Kidney (tissue), 14 donors: ENCODE measurements around the gene KRTAP29-1. TPM values are rescaled to one million over a fixed set of nuclear protein-coding genes. Genes with fewer than 3 reads are reported as not detected.

Source experiments
- DNase-seq, 5 donors: peaks; one replicate each; pipeline ENCODE4 v3.0.0-alpha.2; 2013 to 2020
- FAIRE-seq: peaks from 2 replicates; lab custom pipeline; 2012; peaks lifted over from hg19 to GRCh38; lab: Jason Lieb, UNC
- H3K27ac ChIP-seq, 2 donors: one replicate each; pipeline ENCODE4 v1.7.0; 2013; ENCODE audit warnings: low read depth in 2 of 2, low read length in 2 of 2, inconsistent platforms in 1 of 2
- H3K27me3 ChIP-seq: one replicate; pipeline ENCODE4 v1.7.1; 2013; ENCODE audit warnings: low read length, inconsistent platforms; ENCODE audit not compliant: control insufficient read depth, insufficient read depth
- H3K36me3 ChIP-seq, 3 donors: one replicate each; pipeline versions ENCODE4 v1.7.0 to v1.7.1; 2013; ENCODE audit warnings: low read length in 3 of 3, control low read depth in 1 of 3, inconsistent platforms in 1 of 3; ENCODE audit not compliant: insufficient read depth in 3 of 3, control insufficient read depth in 2 of 3
- H3K4me1 ChIP-seq, 3 donors: one replicate each; pipeline versions ENCODE4 v1.7.0 to v1.7.1; 2013; ENCODE audit warnings: low read length in 3 of 3, inconsistent platforms in 1 of 3, low read depth in 1 of 3; ENCODE audit not compliant: control insufficient read depth in 2 of 3, insufficient read depth in 2 of 3
- H3K4me3 ChIP-seq, 3 donors: one replicate each; pipeline versions ENCODE4 v1.7.0 to v1.8.1; 2013; ENCODE audit warnings: low read length in 3 of 3, control low read depth in 1 of 3, inconsistent platforms in 1 of 3
- H3K9ac ChIP-seq, 3 donors: one replicate each; pipeline versions ENCODE4 v1.7.0 to v1.7.1; 2013; ENCODE audit warnings: low read length in 3 of 3, control low read depth in 1 of 3, inconsistent platforms in 1 of 3
- H3K9me3 ChIP-seq, 3 donors: one replicate each; pipeline versions ENCODE4 v1.7.0 to v1.7.1; 2013; ENCODE audit warnings: low read length in 3 of 3, control low read depth in 1 of 3, inconsistent platforms in 1 of 3; ENCODE audit not compliant: control insufficient read depth in 2 of 3, insufficient read depth in 1 of 3
- intact Hi-C: fragments of 100-400 bp; cut with DNase I; formaldehyde crosslinking; loops from one replicate; pipeline ENCODE4 v1.11.1; 2022
- polyA plus RNA-seq: library from polyadenylated mRNA; stranded (reverse); fragments of 350-450 nt; fragmentation: Illumina TruSeq; extraction: RNeasy Lipid Tissue Mini Kit (QIAGEN cat#74804); gene quantifications from one replicate; pipeline ENCODE4 v1.2.3, GENCODE V29; 2014; ENCODE audit warnings: low read depth, low replicate concordance; ENCODE audit not compliant: insufficient read depth
- total RNA-seq: library from RNA; stranded (reverse); fragmentation: NEBNext Ultra II Directional; extraction: Animal tissue kit (Norgen Biotek cat#: 25700); gene quantifications from one replicate; pipeline ENCODE4 v1.2.1, GENCODE V29; 2021
- TF ChIP-seq, protein P1 (sequence below): IDR thresholded peaks from 3 replicates; pipeline ENCODE4 v1.5.1; 2012; ENCODE audit warnings: mild to moderate bottlenecking, moderate library complexity, borderline replicate concordance; ENCODE audit not compliant: insufficient read depth; ENCODE audit errors: extremely low read depth
- donor health status: control.
- donor health status: control.
- donor health status: control.
- donor health status: control.
- donor health status: control.
- donor health status: DM: yes; HTN: yes; CAD: no.
- donor health status: Normal renal cell carcinoma (clear cell type).

KRTAP29-1 gene
- total and polyA plus RNA-seq, 2 donors from 2014 or later, result not detected

DNA sequence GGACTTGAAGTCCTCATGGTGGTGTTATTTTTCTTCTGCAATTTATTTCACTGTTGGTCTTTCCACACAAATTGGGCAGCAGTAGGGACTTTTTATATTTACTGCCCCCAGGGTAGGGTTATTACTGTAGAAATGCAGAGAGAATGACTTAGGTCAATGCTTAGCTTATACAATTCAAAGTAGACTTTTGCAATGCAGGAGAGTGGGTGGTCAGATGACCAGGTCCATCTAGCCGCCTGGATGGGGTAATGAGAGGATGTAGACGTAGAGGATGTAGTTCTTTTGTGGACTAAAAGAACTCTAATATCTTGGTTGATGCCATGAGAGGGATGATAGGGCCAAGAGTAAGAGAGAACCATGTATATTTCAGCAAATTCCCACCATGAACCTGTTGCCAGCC lies 15.6 kb upstream of the KRTAP29-1 start:
- peaks cover 0 to 5% (median 0%) of the 10 kb centered on the region in 3 donors for H3K9me3 ChIP-seq
- intact Hi-C loops, result no loop called here
- no peak overlapping the region for H3K27ac ChIP-seq
- DNase-seq (no peak), FAIRE-seq (no peak)
- no peak overlapping the region for H3K9ac ChIP-seq
- H3K36me3 ChIP-seq, result no peaks in the 10 kb centered on the region
- TF ChIP-seq, protein P1, sequence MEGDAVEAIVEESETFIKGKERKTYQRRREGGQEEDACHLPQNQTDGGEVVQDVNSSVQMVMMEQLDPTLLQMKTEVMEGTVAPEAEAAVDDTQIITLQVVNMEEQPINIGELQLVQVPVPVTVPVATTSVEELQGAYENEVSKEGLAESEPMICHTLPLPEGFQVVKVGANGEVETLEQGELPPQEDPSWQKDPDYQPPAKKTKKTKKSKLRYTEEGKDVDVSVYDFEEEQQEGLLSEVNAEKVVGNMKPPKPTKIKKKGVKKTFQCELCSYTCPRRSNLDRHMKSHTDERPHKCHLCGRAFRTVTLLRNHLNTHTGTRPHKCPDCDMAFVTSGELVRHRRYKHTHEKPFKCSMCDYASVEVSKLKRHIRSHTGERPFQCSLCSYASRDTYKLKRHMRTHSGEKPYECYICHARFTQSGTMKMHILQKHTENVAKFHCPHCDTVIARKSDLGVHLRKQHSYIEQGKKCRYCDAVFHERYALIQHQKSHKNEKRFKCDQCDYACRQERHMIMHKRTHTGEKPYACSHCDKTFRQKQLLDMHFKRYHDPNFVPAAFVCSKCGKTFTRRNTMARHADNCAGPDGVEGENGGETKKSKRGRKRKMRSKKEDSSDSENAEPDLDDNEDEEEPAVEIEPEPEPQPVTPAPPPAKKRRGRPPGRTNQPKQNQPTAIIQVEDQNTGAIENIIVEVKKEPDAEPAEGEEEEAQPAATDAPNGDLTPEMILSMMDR, result no peak
- no peaks in the 10 kb centered on the region for H3K4me1 ChIP-seq
- no peaks in the 10 kb centered on the region for H3K27me3 ChIP-seq
- H3K4me3 ChIP-seq, result no peak overlapping the region

DNA sequence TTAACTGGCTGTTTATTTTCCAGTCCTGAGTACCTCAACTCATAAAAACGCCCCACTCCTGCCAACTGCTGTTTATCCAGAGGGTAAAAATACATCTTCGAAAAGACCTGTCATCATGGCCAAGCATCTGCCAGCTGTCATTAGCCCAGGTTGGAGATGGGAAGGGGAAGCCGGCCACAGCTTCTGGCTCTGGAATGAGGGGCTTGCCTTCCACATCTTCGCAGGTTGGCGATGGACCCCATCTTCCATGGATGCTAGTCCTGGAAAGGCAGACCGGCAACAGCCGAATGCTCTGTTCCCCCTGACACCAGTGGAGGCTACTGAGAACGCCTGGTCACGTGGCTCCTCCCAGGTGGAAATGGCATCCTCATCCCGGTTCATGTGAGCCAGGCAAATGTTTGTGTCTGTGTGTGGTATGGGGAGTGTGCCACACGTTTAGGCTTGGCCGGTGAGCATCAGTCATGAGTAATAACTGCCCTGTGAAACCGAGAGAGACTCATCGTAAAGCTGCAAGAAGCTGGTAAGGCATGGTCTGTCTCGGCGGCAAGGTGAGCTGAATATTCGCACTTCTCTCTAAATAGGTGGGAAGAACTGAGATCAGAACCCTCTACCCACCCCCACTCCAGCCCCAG lies 13.3 kb upstream of the KRTAP29-1 start:
- peak in 3 of 5 donors; percentile 23 to 35 (median 31) for DNase-seq
- H3K9ac ChIP-seq, result no peak overlapping the region
- no peaks in the 10 kb centered on the region for H3K27me3 ChIP-seq
- H3K4me3 ChIP-seq, result no peak overlapping the region
- FAIRE-seq, result no peak
- H3K9me3 ChIP-seq, result peaks cover 0 to 5% (median 0%) of the 10 kb centered on the region in 3 donors
- intact Hi-C loops, result no loop called here
- H3K36me3 ChIP-seq, result no peaks in the 10 kb centered on the region
- H3K27ac ChIP-seq, result no peak overlapping the region
- TF ChIP-seq, protein P1, result no peak
- no peaks in the 10 kb centered on the region for H3K4me1 ChIP-seq

DNA sequence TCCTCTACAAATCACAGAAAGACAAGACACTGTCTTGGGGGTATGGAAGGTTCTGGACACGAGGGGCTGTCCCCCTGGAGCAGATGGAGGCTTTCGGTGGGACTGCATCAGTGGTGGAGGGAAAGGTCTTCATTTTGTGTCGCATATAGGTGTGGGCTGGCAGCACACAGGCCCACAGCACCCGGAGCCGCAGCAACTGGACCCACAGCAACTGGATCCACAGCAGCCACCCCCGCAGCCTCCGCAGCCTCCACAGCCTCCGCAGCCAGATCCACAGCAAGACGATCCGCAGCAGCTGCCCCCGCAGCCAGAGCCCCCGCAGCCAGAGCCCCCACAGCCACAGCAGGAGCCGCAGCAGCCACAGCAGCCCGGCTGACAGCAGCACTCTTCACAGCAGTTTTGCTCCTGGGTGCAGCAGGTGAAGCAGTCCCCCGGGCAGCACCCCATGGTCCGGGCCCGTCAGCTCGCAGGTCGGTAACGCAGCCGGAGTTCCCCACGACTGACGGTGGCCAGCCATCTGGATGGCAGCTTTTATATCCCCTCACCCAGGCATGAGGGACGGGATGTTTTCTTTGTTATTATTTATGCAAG lies 12.6 kb upstream of the KRTAP29-1 start, which contains the start of gene KRTAP17-1:
Gene KRTAP17-1, minus strand, starts transcription at position 507 of the 591 bp plus-strand sequence. Its CDS starts 60 bp downstream, at position 447.
- TF ChIP-seq, protein P1, result no peak

More for the DNA sequence above, 12.6 kb upstream of the KRTAP29-1 start, which contains the start of gene KRTAP17-1:
- no peak for FAIRE-seq
- Histone ChIP-seq H3K4me1 (no peaks in the 10 kb centered on the region), H3K27ac (no peak within 1 kb of the TSS), H3K4me3 (no peak within 1 kb of the TSS), H3K9me3 (peaks cover 0 to 5% (median 0%) of the 10 kb centered on the region in 3 donors), H3K9ac (no peak within 1 kb of the TSS), H3K36me3 (no peaks in the 10 kb centered on the region), H3K27me3 (no peaks in the 10 kb centered on the region)
- peak in 3 of 5 donors; percentile 38 to 68 (median 44) for DNase-seq
- intact Hi-C loops, result no loop called here
